NOMO-1 (cell line): Measurements from ENCODE around the gene DNAH17.
"Not testable (repeated sequence)": the region's sequence is repeated elsewhere in the genome, so short reads cannot be mapped to it uniquely, and the experiment has no call there.

Experiments used
- DNase-seq, 2 experiments: peaks; one replicate each; lab custom pipeline; 2025; ENCODE audit not compliant: unreplicated experiment in 2 of 2; lab: John Stamatoyannopoulos, UW

Gene DNAH17

GRCh38 chr17:78484271-78485246 lies 92.6 kb downstream of the DNAH17 start:
- DNase-seq, result peak; percentile 34 to 55

GRCh38 chr17:78479369-78479768 lies 97.8 kb downstream of the DNAH17 start:
- DNase-seq, result no peak

- DNase-seq, result no peak
These were observed 98.4 kb downstream of the DNAH17 start for GRCh38 chr17:78478757-78479297.

GRCh38 chr17:78477913-78478756 lies 99.1 kb downstream of the DNAH17 start:
- DNase-seq, result no peak

GRCh38 chr17:78476973-78477372 lies 100.2 kb downstream of the DNAH17 start:
- DNase-seq, result no peak

GRCh38 chr17:78476149-78476548 lies 101.0 kb downstream of the DNAH17 start:
- no peak for DNase-seq

GRCh38 chr17:78475211-78475610 lies 102.0 kb downstream of the DNAH17 start:
- no peak for DNase-seq

- DNase-seq, result no peak
These were observed 102.5 kb downstream of the DNAH17 start for GRCh38 chr17:78474614-78475146.

- no peak for DNase-seq
These were observed 103.1 kb downstream of the DNAH17 start for GRCh38 chr17:78473951-78474613.

GRCh38 chr17:78472035-78472905 lies 104.9 kb downstream of the DNAH17 start:
- no peak for DNase-seq

- DNase-seq, result no peak
These were observed 105.6 kb downstream of the DNAH17 start for GRCh38 chr17:78471635-78472034.

GRCh38 chr17:78469443-78469842 lies 107.8 kb downstream of the DNAH17 start:
- DNase-seq, result no peak

- no peak for DNase-seq
These were observed 108.8 kb downstream of the DNAH17 start for GRCh38 chr17:78468366-78468765.

- DNase-seq, result no peak
These were observed 110.1 kb downstream of the DNAH17 start for GRCh38 chr17:78466786-78467715.

GRCh38 chr17:78466109-78466785 lies 110.9 kb downstream of the DNAH17 start:
- not testable (repeated sequence) for DNase-seq

- no peak for DNase-seq
These were observed 115.0 kb downstream of the DNAH17 start for GRCh38 chr17:78462148-78462547.

- DNase-seq, result no peak
These were observed 115.5 kb downstream of the DNAH17 start for GRCh38 chr17:78461799-78462053.
